Activated CD4-positive, alpha-beta T cell treated with anti-CD3 and anti-CD28 coated beads, Interleukin-2, amount 10 ng/mL, durations not matched to agents 24 days and 14 days (primary cell): ENCODE results near the gene TRAF5. TPM values are rescaled to one million over a fixed set of nuclear protein-coding genes. Genes with fewer than 3 reads are reported as not detected.

ENCODE experiments used
- DNase-seq: peaks from one replicate; pipeline ENCODE4 v3.0.0; 2022
- H3K27ac Mint-ChIP-seq: one replicate; pipeline ENCODE4 v1.8.0; 2022; ENCODE audit warnings: mild to moderate bottlenecking, mixed read lengths
- H3K27me3 Mint-ChIP-seq: one replicate; pipeline ENCODE4 v1.8.0; 2022; ENCODE audit warnings: mixed read lengths
- H3K36me3 Mint-ChIP-seq: one replicate; pipeline ENCODE4 v1.8.0; 2022; ENCODE audit warnings: low read depth, mild to moderate bottlenecking, mixed read lengths
- H3K4me1 Mint-ChIP-seq: one replicate; pipeline ENCODE4 v1.8.0; 2021; ENCODE audit warnings: mixed read lengths
- H3K4me3 Mint-ChIP-seq: one replicate; pipeline ENCODE4 v1.8.0; 2022; ENCODE audit warnings: mild to moderate bottlenecking, moderate library complexity, mixed read lengths
- H3K9me3 Mint-ChIP-seq: one replicate; pipeline ENCODE4 v1.8.0; 2021; ENCODE audit warnings: mixed read lengths
- intact Hi-C: fragments of 100-400 bp; cut with micrococcal nuclease; formaldehyde crosslinking; loops from one replicate; pipeline ENCODE4 v1.15.1; 2023
- total RNA-seq: library from RNA; stranded (reverse); gene quantifications from 2 replicates; pipeline ENCODE4 v1.2.3, GENCODE V29; 2022

Gene TRAF5
- total RNA-seq, result 55.6 and 56.6 TPM in 2 replicates

- Mint-ChIP-seq H3K4me1 (peaks cover 77% of the 10 kb centered on the region), H3K27ac (peak within 1 kb of the TSS; percentile 98), H3K9me3 (no peaks in the 10 kb centered on the region), H3K4me3 (peak within 1 kb of the TSS; percentile 91), H3K27me3 (no peaks in the 10 kb centered on the region), H3K36me3 (peaks cover 17% of the 10 kb centered on the region)
- DNase-seq, result peak; percentile 89
- intact Hi-C loops, result loop anchor here (5.0 kb wide), 2 partner anchors 251 to 506 kb away; partner anchors contain the start of genes LPGAT1 and SLC30A1
Observed at GRCh38 chr1:211326528-211327345, at the start of gene TRAF5. TRAF5 (plus strand) TSS chr1:211326833; CDS start chr1:211353240, 26,407 bp downstream.

GRCh38 chr1:211279340-211279739 is 47.3 kb upstream of the TRAF5 start:
- no peak for DNase-seq
- no peaks in the 10 kb centered on the region for H3K27me3 Mint-ChIP-seq
- intact Hi-C loops, result no loop called here
- H3K9me3 Mint-ChIP-seq, result no peaks in the 10 kb centered on the region
- H3K4me1 Mint-ChIP-seq, result peaks cover 2% of the 10 kb centered on the region
- peaks cover 22% of the 10 kb centered on the region for H3K36me3 Mint-ChIP-seq
- no peak overlapping the region for H3K27ac Mint-ChIP-seq
- H3K4me3 Mint-ChIP-seq, result no peak overlapping the region

DNA sequence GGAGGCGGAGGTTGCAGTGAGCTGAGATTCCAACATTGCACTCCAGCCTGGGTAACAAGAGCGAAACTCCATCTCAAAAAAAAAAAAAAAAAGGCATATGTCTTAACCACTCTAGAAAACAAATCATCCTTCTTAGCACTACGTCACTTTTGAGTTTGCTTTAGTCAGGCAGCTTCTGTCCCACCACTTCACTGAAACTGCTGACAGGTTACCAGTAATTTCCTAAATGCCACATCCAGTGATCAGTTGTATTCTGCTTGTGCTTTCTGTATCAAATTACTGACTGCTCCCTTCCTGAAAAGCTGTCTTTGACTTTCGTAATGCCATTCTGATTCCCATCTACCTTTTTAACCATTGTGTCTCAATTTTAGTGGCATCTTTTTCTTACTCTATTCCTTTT is 45.7 kb upstream of the TRAF5 start:
- DNase-seq, result no peak
- Mint-ChIP-seq H3K27ac (no peak overlapping the region), H3K27me3 (no peaks in the 10 kb centered on the region), H3K36me3 (peaks cover 28% of the 10 kb centered on the region), H3K4me3 (no peak overlapping the region), H3K9me3 (no peaks in the 10 kb centered on the region), H3K4me1 (peaks cover 4% of the 10 kb centered on the region)
- intact Hi-C loops, result loop anchor here (1.0 to 2.0 kb wide), 5 partner anchors 21 to 136 kb away; no protein-coding TSS in a partner anchor

DNA sequence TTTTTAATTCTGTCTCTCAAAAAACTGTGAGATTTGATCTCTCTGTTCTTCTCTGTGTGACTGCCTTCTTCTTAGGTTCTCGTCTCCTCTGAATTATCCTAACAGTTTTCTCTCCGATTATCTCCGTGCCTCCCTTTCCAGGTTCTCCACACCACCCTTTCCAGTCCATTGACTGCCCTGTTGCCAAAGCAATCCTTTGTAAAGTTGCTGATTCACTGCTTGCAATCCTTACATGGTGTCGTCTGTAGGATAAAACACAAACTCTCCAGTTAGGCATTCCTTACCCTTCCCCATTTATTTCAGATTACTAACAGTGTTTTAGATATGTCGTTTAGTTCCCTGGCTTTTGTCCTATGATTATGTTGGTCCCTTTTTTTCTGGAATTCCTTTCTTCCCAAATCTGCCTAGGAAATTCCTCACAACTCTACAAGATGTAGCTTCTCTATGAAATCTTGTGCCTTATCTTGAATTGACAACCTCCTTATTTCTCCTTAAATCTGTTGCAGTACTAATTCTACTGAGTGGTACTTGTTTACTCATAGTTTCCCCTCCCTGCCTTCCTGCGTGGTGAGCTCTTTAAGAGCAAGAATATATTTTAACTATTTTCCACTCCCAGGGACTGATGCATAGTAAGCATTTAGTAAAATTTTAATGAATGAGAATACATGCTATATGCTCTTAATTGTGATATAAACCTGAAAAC is 45.2 kb upstream of the TRAF5 start:
- peaks cover 27% of the 10 kb centered on the region for H3K36me3 Mint-ChIP-seq
- H3K27me3 Mint-ChIP-seq, result no peaks in the 10 kb centered on the region
- no peak overlapping the region for H3K27ac Mint-ChIP-seq
- H3K9me3 Mint-ChIP-seq, result no peaks in the 10 kb centered on the region
- peaks cover 4% of the 10 kb centered on the region for H3K4me1 Mint-ChIP-seq
- intact Hi-C loops, result loop anchor here (1.0 to 2.0 kb wide), 6 partner anchors 15 to 136 kb away; no protein-coding TSS in a partner anchor
- no peak for DNase-seq
- no peak overlapping the region for H3K4me3 Mint-ChIP-seq

DNA sequence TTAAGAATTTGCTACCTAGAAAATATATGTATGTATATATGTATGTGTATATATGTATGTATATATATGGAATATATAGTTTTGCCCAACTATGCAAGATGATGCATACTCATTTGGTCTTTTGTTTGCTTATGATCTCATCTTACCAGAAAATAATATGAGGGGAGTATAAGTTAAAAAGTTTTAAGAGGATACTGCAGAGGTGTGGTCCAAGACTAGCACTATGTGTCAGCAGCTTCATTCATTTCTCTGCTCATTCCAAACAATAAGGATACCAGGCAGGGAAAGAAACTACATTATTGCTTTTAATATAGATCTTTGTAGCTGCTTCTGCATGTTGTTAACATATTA is 44.6 kb upstream of the TRAF5 start:
- Mint-ChIP-seq H3K27ac (no peak overlapping the region), H3K27me3 (no peaks in the 10 kb centered on the region), H3K36me3 (peaks cover 31% of the 10 kb centered on the region)

GRCh38 chr1:211285196-211285595 is 41.4 kb upstream of the TRAF5 start:
- Mint-ChIP-seq H3K36me3 (peaks cover 44% of the 10 kb centered on the region), H3K27me3 (no peaks in the 10 kb centered on the region), H3K27ac (no peak overlapping the region), H3K4me3 (no peak overlapping the region), H3K4me1 (peaks cover 10% of the 10 kb centered on the region), H3K9me3 (no peaks in the 10 kb centered on the region)
- intact Hi-C loops, result no loop called here
- no peak for DNase-seq

More for the DNA sequence above, 44.6 kb upstream of the TRAF5 start:
- intact Hi-C loops, result loop anchor here (1.0 kb wide), 1 partner anchor 14 kb away; no protein-coding TSS in a partner anchor
- Mint-ChIP-seq H3K9me3 (no peaks in the 10 kb centered on the region), H3K4me3 (no peak overlapping the region), H3K4me1 (peaks cover 7% of the 10 kb centered on the region)
- DNase-seq, result no peak

DNA sequence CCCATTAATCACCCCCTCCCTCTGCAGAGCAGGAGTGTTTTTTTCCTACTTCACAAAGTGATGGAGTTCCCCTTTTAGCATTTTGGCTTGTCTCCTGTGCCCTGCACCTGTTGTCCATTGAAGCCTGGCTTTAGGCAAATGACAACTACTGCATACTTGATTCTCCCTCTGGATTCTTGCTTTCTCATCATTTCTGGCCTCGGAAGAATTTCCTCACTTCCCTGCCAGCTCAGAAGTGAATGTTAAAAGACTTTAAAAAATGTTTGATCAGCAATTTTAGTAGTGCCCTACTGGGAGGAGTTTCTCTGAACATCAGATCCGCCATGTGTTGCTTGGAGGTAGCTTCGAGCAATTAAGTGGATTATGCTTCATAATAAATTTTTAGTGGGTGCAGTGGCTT is 39.4 kb upstream of the TRAF5 start:
- intact Hi-C loops, result no loop called here
- H3K27me3 Mint-ChIP-seq, result no peaks in the 10 kb centered on the region
- H3K4me1 Mint-ChIP-seq, result peaks cover 9% of the 10 kb centered on the region
- no peak overlapping the region for H3K4me3 Mint-ChIP-seq
- DNase-seq, result no peak
- H3K9me3 Mint-ChIP-seq, result no peaks in the 10 kb centered on the region
- H3K36me3 Mint-ChIP-seq, result peaks cover 59% of the 10 kb centered on the region
- peak overlapping the region; percentile 65 for H3K27ac Mint-ChIP-seq

DNA sequence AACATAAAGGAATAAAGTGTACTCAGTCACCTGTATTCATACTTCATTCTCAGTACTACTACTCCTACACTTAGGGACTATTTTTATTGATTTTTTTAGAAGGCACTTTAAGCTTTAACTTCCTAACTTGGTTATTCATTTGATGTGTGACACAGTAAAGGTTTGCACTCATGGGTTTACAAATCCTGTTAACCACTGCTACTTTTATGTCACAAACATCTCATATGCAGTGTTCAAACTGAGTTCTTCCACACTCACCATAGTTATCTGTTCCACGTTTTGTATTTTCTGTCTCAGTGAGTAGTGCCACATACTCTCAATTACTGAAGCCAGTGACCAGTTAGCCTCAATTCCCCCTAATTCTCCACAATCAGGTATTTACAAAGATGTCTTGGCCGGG is 34.2 kb upstream of the TRAF5 start:
- no peak overlapping the region for H3K27ac Mint-ChIP-seq
- H3K36me3 Mint-ChIP-seq, result peaks cover 54% of the 10 kb centered on the region
- intact Hi-C loops, result no loop called here
- DNase-seq, result no peak
- peaks cover 6% of the 10 kb centered on the region for H3K4me1 Mint-ChIP-seq
- H3K27me3 Mint-ChIP-seq, result no peaks in the 10 kb centered on the region
- H3K4me3 Mint-ChIP-seq, result no peak overlapping the region
- no peaks in the 10 kb centered on the region for H3K9me3 Mint-ChIP-seq

GRCh38 chr1:211296396-211296795 is 30.2 kb upstream of the TRAF5 start:
- DNase-seq, result no peak
- Mint-ChIP-seq H3K36me3 (peaks cover 54% of the 10 kb centered on the region), H3K9me3 (no peaks in the 10 kb centered on the region), H3K27ac (peak overlapping the region; percentile 54), H3K4me1 (peaks cover 15% of the 10 kb centered on the region), H3K27me3 (no peaks in the 10 kb centered on the region), H3K4me3 (no peak overlapping the region)
- intact Hi-C loops, result loop anchor here (1.0 kb wide), 2 partner anchors 14 to 27 kb away; no protein-coding TSS in a partner anchor

DNA sequence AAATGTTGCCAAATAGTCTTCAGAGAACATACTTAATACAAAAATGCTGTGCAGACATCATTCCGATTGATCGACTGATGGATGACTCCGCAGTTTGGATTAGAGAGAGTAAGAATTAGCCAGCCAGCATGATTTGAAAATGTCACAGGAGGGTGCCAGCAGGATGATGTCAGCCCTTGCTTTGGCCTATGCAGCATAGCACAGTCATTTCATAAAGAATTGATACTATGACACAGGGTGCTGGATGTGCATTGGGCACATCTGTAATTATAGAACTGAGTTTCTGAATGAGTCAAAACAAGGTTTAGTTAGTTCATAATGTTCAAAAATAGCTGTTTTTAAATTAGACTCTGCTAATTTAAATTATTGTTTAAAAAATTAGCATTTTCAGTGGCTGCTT is 21.6 kb upstream of the TRAF5 start:
- no peak overlapping the region for H3K4me3 Mint-ChIP-seq
- H3K27me3 Mint-ChIP-seq, result no peaks in the 10 kb centered on the region
- peaks cover 16% of the 10 kb centered on the region for H3K4me1 Mint-ChIP-seq
- H3K36me3 Mint-ChIP-seq, result peaks cover 42% of the 10 kb centered on the region
- peak overlapping the region; percentile 71 for H3K27ac Mint-ChIP-seq
- H3K9me3 Mint-ChIP-seq, result no peaks in the 10 kb centered on the region
- intact Hi-C loops, result loop anchor here (1.0 to 2.0 kb wide), 3 partner anchors 18 to 46 kb away; partner anchors contain the start of gene RCOR3
- DNase-seq, result no peak

GRCh38 chr1:211309617-211310016 is 17.0 kb upstream of the TRAF5 start:
- Mint-ChIP-seq H3K36me3 (peaks cover 26% of the 10 kb centered on the region), H3K27ac (no peak overlapping the region), H3K4me1 (peaks cover 9% of the 10 kb centered on the region), H3K9me3 (no peaks in the 10 kb centered on the region), H3K4me3 (no peak overlapping the region), H3K27me3 (no peaks in the 10 kb centered on the region)
- DNase-seq, result no peak
- intact Hi-C loops, result no loop called here

GRCh38 chr1:211313392-211313791 is 13.2 kb upstream of the TRAF5 start:
- Mint-ChIP-seq H3K4me3 (no peak overlapping the region), H3K36me3 (peaks cover 14% of the 10 kb centered on the region), H3K9me3 (no peaks in the 10 kb centered on the region), H3K4me1 (peaks cover 3% of the 10 kb centered on the region), H3K27me3 (no peaks in the 10 kb centered on the region), H3K27ac (no peak overlapping the region)
- intact Hi-C loops, result no loop called here
- no peak for DNase-seq

- Mint-ChIP-seq H3K4me3 (no peak overlapping the region), H3K27ac (no peak overlapping the region), H3K9me3 (no peaks in the 10 kb centered on the region), H3K4me1 (peaks cover 30% of the 10 kb centered on the region), H3K36me3 (peaks cover under 1% of the 10 kb centered on the region), H3K27me3 (no peaks in the 10 kb centered on the region)
- DNase-seq, result no peak
- intact Hi-C loops, result no loop called here
Observed at GRCh38 chr1:211318576-211319280, 7.9 kb upstream of the TRAF5 start.
